ENCODE data around the gene NPPA.

The NPPA gene

GRCh38 chr1:11858158-11858557 lies 10.6 kb upstream of the NPPA start:
- no peaks in the 10 kb centered on the region for H3K9me3 ChIP-seq (ENCODE audit: control insufficient read depth, insufficient read depth, low read depth, low read length)
- no peak overlapping the region for H3K27ac ChIP-seq (ENCODE audit: low read depth, low read length)
- peak overlapping the region; percentile 67 for H3K9ac ChIP-seq (ENCODE audit: low read length)
- H3K4me1 ChIP-seq (ENCODE audit: control insufficient read depth, insufficient read depth, low read length): peaks cover 6% of the 10 kb centered on the region; the same call in 1 of the 2 replicates
- no peaks in the 10 kb centered on the region for H3K36me3 ChIP-seq (ENCODE audit: control insufficient read depth, insufficient read depth, low read length)
- peaks cover 61% of the 10 kb centered on the region for H3K27me3 ChIP-seq (ENCODE audit: control insufficient read depth, insufficient read depth, low read length)
- H3K4me3 ChIP-seq (ENCODE audit: low read depth, low read length): peak overlapping the region; percentile 59

GRCh38 chr1:11857164-11857851 lies 9.7 kb upstream of the NPPA start:
- Histone ChIP-seq H3K9me3 (ENCODE audit: control insufficient read depth, insufficient read depth, low read depth, low read length) (no peaks in the 10 kb centered on the region), H3K27me3 (ENCODE audit: control insufficient read depth, insufficient read depth, low read length) (peaks cover 56% of the 10 kb centered on the region), H3K4me3 (ENCODE audit: low read depth, low read length) (no peak overlapping the region; the same call in 1 of the 2 replicates), H3K27ac (ENCODE audit: low read depth, low read length) (no peak overlapping the region), H3K36me3 (ENCODE audit: control insufficient read depth, insufficient read depth, low read length) (no peaks in the 10 kb centered on the region), H3K9ac (ENCODE audit: low read length) (no peak overlapping the region), H3K4me1 (ENCODE audit: control insufficient read depth, insufficient read depth, low read length) (peaks cover 6% of the 10 kb centered on the region; the same call in 1 of the 2 replicates)

GRCh38 chr1:11856698-11857097 lies 9.1 kb upstream of the NPPA start:
- peaks cover 6% of the 10 kb centered on the region; the same call in 1 of the 2 replicates for H3K4me1 ChIP-seq (ENCODE audit: control insufficient read depth, insufficient read depth, low read length)
- H3K4me3 ChIP-seq (ENCODE audit: low read depth, low read length): no peak overlapping the region
- no peaks in the 10 kb centered on the region for H3K36me3 ChIP-seq (ENCODE audit: control insufficient read depth, insufficient read depth, low read length)
- no peak overlapping the region for H3K27ac ChIP-seq (ENCODE audit: low read depth, low read length)
- H3K27me3 ChIP-seq (ENCODE audit: control insufficient read depth, insufficient read depth, low read length): peaks cover 52% of the 10 kb centered on the region
- H3K9ac ChIP-seq (ENCODE audit: low read length): no peak overlapping the region
- no peaks in the 10 kb centered on the region for H3K9me3 ChIP-seq (ENCODE audit: control insufficient read depth, insufficient read depth, low read depth, low read length)

GRCh38 chr1:11855430-11855829 lies 7.8 kb upstream of the NPPA start:
- Histone ChIP-seq H3K9me3 (ENCODE audit: control insufficient read depth, insufficient read depth, low read depth, low read length) (no peaks in the 10 kb centered on the region), H3K9ac (ENCODE audit: low read length) (no peak overlapping the region), H3K4me3 (ENCODE audit: low read depth, low read length) (no peak overlapping the region), H3K4me1 (ENCODE audit: control insufficient read depth, insufficient read depth, low read length) (peaks cover 6% of the 10 kb centered on the region; the same call in 1 of the 2 replicates), H3K27me3 (ENCODE audit: control insufficient read depth, insufficient read depth, low read length) (peaks cover 39% of the 10 kb centered on the region), H3K27ac (ENCODE audit: low read depth, low read length) (no peak overlapping the region), H3K36me3 (ENCODE audit: control insufficient read depth, insufficient read depth, low read length) (no peaks in the 10 kb centered on the region)

- Histone ChIP-seq H3K36me3 (ENCODE audit: control insufficient read depth, insufficient read depth, low read length) (no peaks in the 10 kb centered on the region), H3K9ac (ENCODE audit: low read length) (no peak overlapping the region), H3K27ac (ENCODE audit: low read depth, low read length) (no peak overlapping the region), H3K9me3 (ENCODE audit: control insufficient read depth, insufficient read depth, low read depth, low read length) (no peaks in the 10 kb centered on the region), H3K4me1 (ENCODE audit: control insufficient read depth, insufficient read depth, low read length) (peaks cover 6% of the 10 kb centered on the region; the same call in 1 of the 2 replicates), H3K27me3 (ENCODE audit: control insufficient read depth, insufficient read depth, low read length) (peaks cover 32% of the 10 kb centered on the region), H3K4me3 (ENCODE audit: low read depth, low read length) (no peak overlapping the region)
Observed at GRCh38 chr1:11854519-11854918, 6.9 kb upstream of the NPPA start.

GRCh38 chr1:11851180-11851579 lies 3.6 kb upstream of the NPPA start:
- Histone ChIP-seq H3K4me3 (ENCODE audit: low read depth, low read length) (no peak overlapping the region), H3K9ac (ENCODE audit: low read length) (no peak overlapping the region), H3K27ac (ENCODE audit: low read depth, low read length) (no peak overlapping the region), H3K9me3 (ENCODE audit: control insufficient read depth, insufficient read depth, low read depth, low read length) (no peaks in the 10 kb centered on the region), H3K4me1 (ENCODE audit: control insufficient read depth, insufficient read depth, low read length) (no peaks in the 10 kb centered on the region), H3K36me3 (ENCODE audit: control insufficient read depth, insufficient read depth, low read length) (peaks cover 10% of the 10 kb centered on the region), H3K27me3 (ENCODE audit: control insufficient read depth, insufficient read depth, low read length) (no peaks in the 10 kb centered on the region; the same call in 1 of the 2 replicates)

GRCh38 chr1:11850156-11850555 lies 2.6 kb upstream of the NPPA start:
- H3K27me3 ChIP-seq (ENCODE audit: control insufficient read depth, insufficient read depth, low read length): no peaks in the 10 kb centered on the region
- no peaks in the 10 kb centered on the region for H3K9me3 ChIP-seq (ENCODE audit: control insufficient read depth, insufficient read depth, low read depth, low read length)
- no peak overlapping the region for H3K9ac ChIP-seq (ENCODE audit: low read length)
- no peak overlapping the region for H3K4me3 ChIP-seq (ENCODE audit: low read depth, low read length)
- no peaks in the 10 kb centered on the region for H3K4me1 ChIP-seq (ENCODE audit: control insufficient read depth, insufficient read depth, low read length)
- no peak overlapping the region for H3K27ac ChIP-seq (ENCODE audit: low read depth, low read length)
- H3K36me3 ChIP-seq (ENCODE audit: control insufficient read depth, insufficient read depth, low read length): peaks cover 16% of the 10 kb centered on the region

GRCh38 chr1:11848373-11848700 lies 754 bp upstream of the NPPA start:
- Histone ChIP-seq H3K9ac (ENCODE audit: low read length) (no peak overlapping the region), H3K4me1 (ENCODE audit: control insufficient read depth, insufficient read depth, low read length) (no peaks in the 10 kb centered on the region), H3K27me3 (ENCODE audit: control insufficient read depth, insufficient read depth, low read length) (no peaks in the 10 kb centered on the region), H3K27ac (ENCODE audit: low read depth, low read length) (no peak overlapping the region), H3K9me3 (ENCODE audit: control insufficient read depth, insufficient read depth, low read depth, low read length) (no peaks in the 10 kb centered on the region), H3K36me3 (ENCODE audit: control insufficient read depth, insufficient read depth, low read length) (peaks cover 34% of the 10 kb centered on the region), H3K4me3 (ENCODE audit: low read depth, low read length) (no peak overlapping the region)

- no peak overlapping the region for H3K4me3 ChIP-seq (ENCODE audit: low read depth, low read length)
- H3K4me1 ChIP-seq (ENCODE audit: control insufficient read depth, insufficient read depth, low read length): no peaks in the 10 kb centered on the region
- peaks cover 56% of the 10 kb centered on the region for H3K36me3 ChIP-seq (ENCODE audit: control insufficient read depth, insufficient read depth, low read length)
Observed at GRCh38 chr1:11845641-11846335, 1.8 kb downstream of the NPPA start.

GRCh38 chr1:11842154-11843041 lies 5.2 kb downstream of the NPPA start:
- Histone ChIP-seq H3K4me3 (ENCODE audit: low read depth, low read length) (no peak overlapping the region), H3K9ac (ENCODE audit: low read length) (no peak overlapping the region), H3K36me3 (ENCODE audit: control insufficient read depth, insufficient read depth, low read length) (peaks cover 83% of the 10 kb centered on the region), H3K9me3 (ENCODE audit: control insufficient read depth, insufficient read depth, low read depth, low read length) (no peaks in the 10 kb centered on the region), H3K27ac (ENCODE audit: low read depth, low read length) (no peak overlapping the region), H3K4me1 (ENCODE audit: control insufficient read depth, insufficient read depth, low read length) (no peaks in the 10 kb centered on the region), H3K27me3 (ENCODE audit: control insufficient read depth, insufficient read depth, low read length) (no peaks in the 10 kb centered on the region)

More at GRCh38 chr1:11845641-11846335, 1.8 kb downstream of the NPPA start:
- H3K27me3 ChIP-seq (ENCODE audit: control insufficient read depth, insufficient read depth, low read length): no peaks in the 10 kb centered on the region
- H3K27ac ChIP-seq (ENCODE audit: low read depth, low read length): no peak overlapping the region
- no peaks in the 10 kb centered on the region for H3K9me3 ChIP-seq (ENCODE audit: control insufficient read depth, insufficient read depth, low read depth, low read length)
- H3K9ac ChIP-seq (ENCODE audit: low read length): no peak overlapping the region

Measured in HUES6 (cell line).